ENCODE data around the gene GNAT1.

Gene GNAT1

DNA sequence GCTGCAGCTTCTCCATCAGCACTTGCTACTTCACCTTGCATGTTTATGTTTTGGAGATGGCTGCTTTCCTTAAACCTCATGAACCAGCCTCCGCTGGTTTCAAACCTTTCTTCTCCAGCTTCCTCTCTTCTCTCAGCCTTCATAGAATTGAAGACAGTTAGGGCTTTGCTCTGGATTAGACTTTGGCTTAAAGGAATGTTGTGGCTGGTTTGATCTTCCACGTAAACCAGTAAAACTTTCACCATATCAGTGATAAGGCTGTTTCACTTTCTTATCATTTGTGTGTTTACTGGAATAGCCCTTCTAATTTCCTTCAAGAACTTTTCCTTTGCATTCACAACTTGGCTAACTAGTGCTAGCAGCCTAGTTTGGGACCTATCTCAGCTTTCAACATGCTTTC, 11.7 kb upstream of the GNAT1 start:
- TF ChIP-seq, protein P1, sequence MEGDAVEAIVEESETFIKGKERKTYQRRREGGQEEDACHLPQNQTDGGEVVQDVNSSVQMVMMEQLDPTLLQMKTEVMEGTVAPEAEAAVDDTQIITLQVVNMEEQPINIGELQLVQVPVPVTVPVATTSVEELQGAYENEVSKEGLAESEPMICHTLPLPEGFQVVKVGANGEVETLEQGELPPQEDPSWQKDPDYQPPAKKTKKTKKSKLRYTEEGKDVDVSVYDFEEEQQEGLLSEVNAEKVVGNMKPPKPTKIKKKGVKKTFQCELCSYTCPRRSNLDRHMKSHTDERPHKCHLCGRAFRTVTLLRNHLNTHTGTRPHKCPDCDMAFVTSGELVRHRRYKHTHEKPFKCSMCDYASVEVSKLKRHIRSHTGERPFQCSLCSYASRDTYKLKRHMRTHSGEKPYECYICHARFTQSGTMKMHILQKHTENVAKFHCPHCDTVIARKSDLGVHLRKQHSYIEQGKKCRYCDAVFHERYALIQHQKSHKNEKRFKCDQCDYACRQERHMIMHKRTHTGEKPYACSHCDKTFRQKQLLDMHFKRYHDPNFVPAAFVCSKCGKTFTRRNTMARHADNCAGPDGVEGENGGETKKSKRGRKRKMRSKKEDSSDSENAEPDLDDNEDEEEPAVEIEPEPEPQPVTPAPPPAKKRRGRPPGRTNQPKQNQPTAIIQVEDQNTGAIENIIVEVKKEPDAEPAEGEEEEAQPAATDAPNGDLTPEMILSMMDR (conservative IDR thresholded peaks at IDR 0.05; ENCODE audit: low read depth, low read length): no peak

DNA sequence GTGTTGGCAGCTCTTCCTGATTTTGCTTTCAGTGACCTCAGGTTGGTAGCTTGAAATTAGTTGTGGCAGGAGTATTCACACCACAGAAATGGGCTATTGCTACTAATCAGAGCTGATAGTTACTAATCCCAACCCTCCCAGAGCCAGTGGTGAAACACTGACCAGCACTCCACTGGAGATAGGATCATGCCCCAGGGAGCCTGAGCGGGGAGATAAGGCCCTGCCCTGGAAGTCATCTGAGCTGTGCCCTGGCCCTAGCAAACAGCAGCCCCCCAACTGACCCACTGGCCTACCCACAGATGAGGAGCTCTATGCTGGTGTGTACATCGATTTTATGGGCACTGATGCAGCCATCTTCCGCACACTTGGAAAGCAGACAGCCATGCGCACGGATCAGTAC, 9.4 kb upstream of the GNAT1 start:
- H3K4me3 ChIP-seq (ENCODE audit: low read length): no peak overlapping the region
- DNase-seq (ENCODE audit: low read depth): no peak
- TF ChIP-seq, protein P1 (conservative IDR thresholded peaks at IDR 0.05; ENCODE audit: low read depth, low read length): no peak

More for the DNA sequence above, 11.7 kb upstream of the GNAT1 start:
- no peak for DNase-seq (ENCODE audit: low read depth)
- H3K4me3 ChIP-seq (ENCODE audit: low read length): no peak overlapping the region

DNA sequence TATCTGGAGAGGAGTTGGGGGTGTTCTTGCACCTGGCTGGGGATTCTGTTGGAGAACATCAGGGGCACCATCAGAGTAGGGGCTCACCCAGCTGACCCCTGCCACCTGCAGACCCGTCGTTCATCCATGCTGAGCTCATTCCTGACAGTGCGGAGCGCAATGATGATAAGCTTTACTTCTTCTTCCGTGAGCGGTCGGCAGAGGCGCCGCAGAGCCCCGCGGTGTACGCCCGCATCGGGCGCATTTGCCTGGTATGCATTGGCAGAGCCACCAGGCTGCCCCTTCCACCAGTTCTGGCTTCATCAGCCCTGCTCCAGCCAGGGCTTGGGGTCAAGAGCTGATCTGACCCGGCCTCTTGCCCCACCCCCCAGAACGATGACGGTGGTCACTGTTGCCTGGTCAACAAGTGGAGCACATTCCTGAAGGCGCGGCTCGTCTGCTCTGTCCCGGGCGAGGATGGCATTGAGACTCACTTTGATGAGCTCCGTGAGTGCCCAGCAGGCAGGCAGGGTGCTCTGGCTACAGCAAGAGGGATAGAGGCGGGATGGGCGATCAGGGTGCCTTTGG, 8.8 kb upstream of the GNAT1 start:
- no peak for DNase-seq (ENCODE audit: low read depth)
- no peak overlapping the region for H3K4me3 ChIP-seq (ENCODE audit: low read length)
- TF ChIP-seq, protein P1 (conservative IDR thresholded peaks at IDR 0.05; ENCODE audit: low read depth, low read length): no peak

DNA sequence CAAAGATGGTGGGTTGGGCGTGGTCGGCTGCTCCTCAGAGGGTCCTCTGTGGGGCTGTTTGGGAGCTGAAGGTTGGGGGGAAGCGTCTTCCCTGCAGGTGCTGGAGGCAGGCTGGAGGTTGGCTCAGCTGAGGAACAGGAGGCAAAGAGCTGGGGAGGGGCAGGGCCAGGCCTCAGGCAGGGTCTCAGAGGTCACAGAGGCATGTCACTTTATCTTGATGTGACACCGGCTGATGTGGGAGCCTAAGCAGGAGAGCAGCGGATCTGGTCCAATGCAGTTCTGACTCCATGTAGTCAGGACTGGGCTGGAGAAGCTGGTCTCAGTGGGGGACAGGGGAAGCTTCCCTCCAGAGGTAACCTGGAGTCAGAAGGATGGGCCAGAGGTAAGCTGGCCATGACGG, 7.7 kb upstream of the GNAT1 start:
- TF ChIP-seq, protein P1 (conservative IDR thresholded peaks at IDR 0.05; ENCODE audit: low read depth, low read length): no peak
- no peak for DNase-seq (ENCODE audit: low read depth)
- no peak overlapping the region for H3K4me3 ChIP-seq (ENCODE audit: low read length)

DNA sequence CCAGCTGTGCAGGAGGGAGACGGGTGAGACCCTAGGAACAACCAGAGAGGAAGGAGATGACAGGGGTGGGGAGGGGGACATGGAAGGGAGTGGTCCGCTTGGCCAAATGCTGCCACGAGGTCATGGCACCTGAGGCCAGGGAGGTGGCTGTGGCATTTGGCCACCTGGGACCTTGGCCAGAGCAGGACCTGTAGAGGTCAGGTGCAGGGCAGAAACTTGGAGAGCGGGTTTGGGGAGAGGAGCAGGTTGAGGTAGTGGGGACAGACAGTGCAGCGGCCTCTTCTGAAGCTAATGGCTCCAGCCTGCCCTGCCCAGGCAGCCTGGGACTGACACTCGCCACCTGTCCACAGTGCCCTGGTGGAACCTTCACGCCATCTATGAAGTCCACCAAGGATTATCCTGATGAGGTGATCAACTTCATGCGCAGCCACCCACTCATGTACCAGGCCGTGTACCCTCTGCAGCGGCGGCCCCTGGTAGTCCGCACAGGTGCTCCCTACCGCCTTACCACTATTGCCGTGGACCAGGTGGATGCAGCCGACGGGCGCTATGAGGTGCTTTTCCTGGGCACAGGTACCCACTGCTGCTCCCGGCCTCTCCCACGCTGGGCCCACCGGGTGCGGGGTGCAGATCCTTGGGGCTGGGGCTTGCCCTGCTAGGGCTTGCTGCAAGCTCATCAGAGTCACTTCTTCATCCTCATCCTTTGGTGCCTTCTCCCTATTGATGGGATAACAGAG, 7.0 kb upstream of the GNAT1 start:
- DNase-seq (ENCODE audit: low read depth): no peak
- H3K4me3 ChIP-seq (ENCODE audit: low read length): no peak overlapping the region
- TF ChIP-seq, protein P1 (conservative IDR thresholded peaks at IDR 0.05; ENCODE audit: low read depth, low read length): no peak

DNA sequence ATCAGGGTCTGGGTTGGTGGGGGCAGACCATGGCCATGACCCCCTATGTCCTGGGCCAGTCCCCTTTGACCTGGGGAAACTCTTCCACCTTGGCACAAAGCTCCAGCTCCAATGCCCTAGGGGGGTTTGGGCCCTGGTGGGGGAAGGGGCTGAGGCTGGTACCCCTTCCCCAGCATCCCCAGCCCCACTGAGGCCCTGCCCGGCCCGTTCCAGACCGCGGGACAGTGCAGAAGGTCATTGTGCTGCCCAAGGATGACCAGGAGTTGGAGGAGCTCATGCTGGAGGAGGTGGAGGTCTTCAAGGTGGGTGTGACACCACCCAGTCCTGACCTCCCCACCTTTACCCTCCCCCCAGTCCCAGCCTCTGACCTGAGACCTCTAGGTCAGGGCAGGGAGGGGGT, 6.2 kb upstream of the GNAT1 start:
- DNase-seq (ENCODE audit: low read depth): no peak
- H3K4me3 ChIP-seq (ENCODE audit: low read length): no peak overlapping the region
- TF ChIP-seq, protein P1 (conservative IDR thresholded peaks at IDR 0.05; ENCODE audit: low read depth, low read length): no peak

DNA sequence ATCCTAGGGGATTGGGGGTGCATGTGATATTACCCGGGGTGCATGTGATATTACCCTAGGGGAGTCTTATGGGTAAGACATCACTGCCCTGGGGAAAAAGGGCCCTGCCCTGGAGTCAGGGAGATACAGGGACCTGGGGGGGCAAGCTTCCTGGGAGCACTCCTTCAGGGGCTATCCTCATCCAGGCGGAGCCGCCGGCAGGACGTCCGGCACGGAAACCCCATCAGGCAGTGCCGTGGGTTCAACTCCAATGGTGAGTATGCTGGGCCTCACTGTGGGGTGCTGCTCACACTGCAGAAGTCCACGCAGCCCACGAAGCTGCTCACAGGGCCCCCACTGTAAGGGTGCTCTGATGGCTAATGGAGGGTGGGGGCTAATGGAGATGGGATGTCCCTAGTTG, 5.3 kb upstream of the GNAT1 start:
- DNase-seq (ENCODE audit: low read depth): no peak
- no peak overlapping the region for H3K4me3 ChIP-seq (ENCODE audit: low read length)
- TF ChIP-seq, protein P1 (conservative IDR thresholded peaks at IDR 0.05; ENCODE audit: low read depth, low read length): no peak
